Heart left ventricle (tissue), 13 donors: Measurements from ENCODE around the gene SPI1.

Experiments
- POLR2A ChIP-seq, 2 donors: fragments of 450-650 bp; IDR thresholded peaks; one replicate each; pipeline ENCODE4 v1.6.1; 2017; ENCODE audit warnings: antibody characterized with exemption in 2 of 2, mild to moderate bottlenecking in 2 of 2, moderate library complexity in 2 of 2
- TF ChIP-seq, protein P1 (sequence below), 12 donors: fragments of 200-600 bp; sonication (generic) in 4 of 12; IDR thresholded peaks; one replicate each; pipeline versions ENCODE4 v1.5.0 to v1.8.0; 2018 to 2022; ENCODE audit warnings: antibody characterized with exemption in 12 of 12, mild to moderate bottlenecking in 5 of 12
- donor health status: ischemic (EF 13 %, LVEDD 7.1; RV severe dilation, severe dysfunction).
- donor health status: DM: no; HTN: yes; CAD: no.
- donor health status: DM: no; HTN: no; CAD: no.
- donor health status: ischemic (EF 25% LVEDD 6.9; RV normal size, moderate dysfunction).
- donor health status: ischemic (EF 25% LVEDD 5.7; RV mildly dilated, moderate dysfunction).
- donor health status: ischemic (EF 35%, LVEDD 5.7; RV mildly dilated, moderate dysfunction).
- donor health status: nonischemic (EF 11% LVEDD 7.7; RV severe dilation, severe dysfunction).
- donor health status: DM: yes; HTN: yes; CAD: no.
- donor health status: PGD.
- donor health status: ischemic (EF 29% LVEDD 5.4; RV normal size, mild dysfunction).
- donor health status: nonischemic (EF 23%, LVEDD 6.1; RV moderate dilation, normal function).

DNA sequence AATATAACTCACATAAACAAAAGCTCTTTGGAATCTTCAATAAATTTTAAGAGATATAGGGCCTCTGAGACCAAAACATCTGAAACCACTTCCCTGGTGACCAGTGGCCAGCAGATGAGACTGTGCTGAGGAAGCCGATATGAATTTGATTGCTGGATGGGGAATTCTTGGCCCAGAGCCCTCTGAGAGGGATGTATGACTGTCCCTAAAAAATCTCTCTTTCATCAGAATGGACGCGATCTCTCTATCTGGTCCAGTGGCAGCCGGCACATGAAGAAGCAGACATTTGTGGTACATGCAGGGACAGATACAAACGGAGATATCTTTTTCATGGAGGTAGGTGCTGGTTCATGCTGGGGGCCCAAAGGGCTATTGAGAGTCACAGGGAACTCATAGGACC is 63.4 kb downstream of the SPI1 start:
- TF ChIP-seq, protein P1, sequence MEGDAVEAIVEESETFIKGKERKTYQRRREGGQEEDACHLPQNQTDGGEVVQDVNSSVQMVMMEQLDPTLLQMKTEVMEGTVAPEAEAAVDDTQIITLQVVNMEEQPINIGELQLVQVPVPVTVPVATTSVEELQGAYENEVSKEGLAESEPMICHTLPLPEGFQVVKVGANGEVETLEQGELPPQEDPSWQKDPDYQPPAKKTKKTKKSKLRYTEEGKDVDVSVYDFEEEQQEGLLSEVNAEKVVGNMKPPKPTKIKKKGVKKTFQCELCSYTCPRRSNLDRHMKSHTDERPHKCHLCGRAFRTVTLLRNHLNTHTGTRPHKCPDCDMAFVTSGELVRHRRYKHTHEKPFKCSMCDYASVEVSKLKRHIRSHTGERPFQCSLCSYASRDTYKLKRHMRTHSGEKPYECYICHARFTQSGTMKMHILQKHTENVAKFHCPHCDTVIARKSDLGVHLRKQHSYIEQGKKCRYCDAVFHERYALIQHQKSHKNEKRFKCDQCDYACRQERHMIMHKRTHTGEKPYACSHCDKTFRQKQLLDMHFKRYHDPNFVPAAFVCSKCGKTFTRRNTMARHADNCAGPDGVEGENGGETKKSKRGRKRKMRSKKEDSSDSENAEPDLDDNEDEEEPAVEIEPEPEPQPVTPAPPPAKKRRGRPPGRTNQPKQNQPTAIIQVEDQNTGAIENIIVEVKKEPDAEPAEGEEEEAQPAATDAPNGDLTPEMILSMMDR (IDR thresholded peaks at IDR 0.05), result no peak
- no peak for TF ChIP-seq POLR2A (IDR thresholded peaks at IDR 0.05)
